MM.1S (cell line): Measurements from ENCODE around the gene ULK4.

Experiments used
- DNase-seq: peaks from one replicate; pipeline ENCODE4 v3.0.0-alpha.2; 2015
- H2AFZ ChIP-seq: fragments of 300-600 bp; sonication (generic); 2 replicates; pipeline ENCODE4 v1.6.0; 2016; ENCODE audit warnings: antibody characterized with exemption, low read length
- H3F3A ChIP-seq: fragments of 300-600 bp; sonication (generic); 2 replicates; pipeline ENCODE4 v1.6.1; 2016; ENCODE audit warnings: mild to moderate bottlenecking, antibody characterized with exemption, low read length, moderate library complexity, mixed read lengths; ENCODE audit not compliant: insufficient read depth
- H3K27ac ChIP-seq: fragments of 300-600 bp; sonication (generic); 2 replicates; pipeline ENCODE4 v1.5.1; 2016; ENCODE audit warnings: mild to moderate bottlenecking, low read length
- H3K27me3 ChIP-seq: fragments of 300-600 bp; sonication (generic); replicated peaks from 2 replicates; pipeline ENCODE4 v1.6.0; 2016; ENCODE audit warnings: low read length; ENCODE audit not compliant: insufficient read depth
- H3K36me3 ChIP-seq: fragments of 300-600 bp; sonication (generic); replicated peaks from 2 replicates; pipeline ENCODE4 v1.6.1; 2016; ENCODE audit warnings: mild to moderate bottlenecking, low read length, mixed read lengths; ENCODE audit not compliant: insufficient read depth
- H3K4me1 ChIP-seq: fragments of 300-600 bp; sonication (generic); 2 replicates; pipeline ENCODE4 v1.6.1; 2016; ENCODE audit warnings: low read length, mixed read lengths
- H3K4me2 ChIP-seq: fragments of 300-600 bp; sonication (generic); 2 replicates; pipeline ENCODE4 v1.6.0; 2016; ENCODE audit warnings: low read depth, low read length
- H3K4me3 ChIP-seq: fragments of 300-600 bp; sonication (generic); 2 replicates; pipeline ENCODE4 v1.5.1; 2016; ENCODE audit warnings: low read length, mixed read lengths
- H3K79me2 ChIP-seq: fragments of 300-600 bp; sonication (generic); 2 replicates; pipeline ENCODE4 v1.6.1; 2016; ENCODE audit warnings: mixed run types, low read length, mixed read lengths
- H3K9ac ChIP-seq: fragments of 300-600 bp; sonication (generic); 2 replicates; pipeline ENCODE4 v1.6.1; 2016; ENCODE audit warnings: low read length, mixed read lengths
- H3K9me2 ChIP-seq: fragments of 300-600 bp; sonication (generic); replicated peaks from 2 replicates; pipeline ENCODE4 v1.6.1; 2016; ENCODE audit warnings: mild to moderate bottlenecking, low read length, mixed read lengths; ENCODE audit not compliant: insufficient read depth
- H3K9me3 ChIP-seq: fragments of 300-600 bp; sonication (generic); replicated peaks from 2 replicates; pipeline ENCODE4 v1.6.1; 2016; ENCODE audit warnings: mild to moderate bottlenecking, low read length, mixed read lengths; ENCODE audit not compliant: insufficient read depth
- H4K20me1 ChIP-seq: fragments of 300-600 bp; sonication (generic); 2 replicates; pipeline ENCODE4 v1.6.1; 2016; ENCODE audit warnings: mild to moderate bottlenecking, low read length, moderate library complexity, mixed read lengths; ENCODE audit not compliant: insufficient read depth
- CTCF ChIP-seq: fragments of 300-600 bp; sonication (generic); IDR thresholded peaks from 2 replicates; pipeline ENCODE4 v1.5.1; 2016; ENCODE audit warnings: antibody characterized with exemption, low read length, mixed read lengths
- EZH2 ChIP-seq: fragments of 300-600 bp; sonication (generic); optimal IDR thresholded peaks from 2 replicates; pipeline ENCODE3; 2017; ENCODE audit warnings: low read depth, mild to moderate bottlenecking, antibody characterized with exemption, low read length, mixed read lengths
- EZH2phosphoT487 ChIP-seq: fragments of 300-600 bp; sonication (generic); IDR thresholded peaks from 2 replicates; pipeline ENCODE4 v1.6.1; 2018; ENCODE audit warnings: antibody characterized with exemption, low read length

The ULK4 gene

GRCh38 chr3:41893977-41894376 is 67.9 kb downstream of the ULK4 start:
- no peak overlapping the region for H2AFZ ChIP-seq
- no peaks in the 10 kb centered on the region for H3F3A ChIP-seq
- peak; percentile 53 for TF ChIP-seq CTCF
- TF ChIP-seq EZH2 = no peak
- H3K27me3 ChIP-seq = no peaks in the 10 kb centered on the region
- H3K9ac ChIP-seq = no peak overlapping the region
- H3K4me2 ChIP-seq = no peak overlapping the region
- H3K9me2 ChIP-seq = no peaks in the 10 kb centered on the region
- H3K79me2 ChIP-seq = no peaks in the 10 kb centered on the region
- no peaks in the 10 kb centered on the region for H3K36me3 ChIP-seq
- no peak overlapping the region for H3K4me3 ChIP-seq
- peak; percentile 21 for DNase-seq
- H3K4me1 ChIP-seq = no peaks in the 10 kb centered on the region
- H4K20me1 ChIP-seq = no peaks in the 10 kb centered on the region
- no peak overlapping the region for H3K27ac ChIP-seq
- no peaks in the 10 kb centered on the region for H3K9me3 ChIP-seq

GRCh38 chr3:41888368-41889076 is 73.4 kb downstream of the ULK4 start:
- Histone ChIP-seq H3K9me2 (no peaks in the 10 kb centered on the region), H3K4me1 (no peaks in the 10 kb centered on the region), H3K9ac (no peak overlapping the region), H2AFZ (no peak overlapping the region), H3K27ac (no peak overlapping the region), H3K9me3 (no peaks in the 10 kb centered on the region), H3K4me2 (no peak overlapping the region), H4K20me1 (no peaks in the 10 kb centered on the region), H3K36me3 (no peaks in the 10 kb centered on the region), H3K4me3 (no peak overlapping the region), H3K79me2 (no peaks in the 10 kb centered on the region), H3F3A (no peaks in the 10 kb centered on the region), H3K27me3 (no peaks in the 10 kb centered on the region)
- TF ChIP-seq CTCF (no peak), EZH2phosphoT487 (no peak), EZH2 (no peak)
- no peak for DNase-seq

GRCh38 chr3:41882956-41883355 is 78.9 kb downstream of the ULK4 start:
- TF ChIP-seq CTCF (no peak), EZH2 (no peak), EZH2phosphoT487 (no peak)
- Histone ChIP-seq H3K4me2 (no peak overlapping the region), H3K9ac (no peak overlapping the region), H3K9me2 (no peaks in the 10 kb centered on the region), H2AFZ (no peak overlapping the region), H3K79me2 (no peaks in the 10 kb centered on the region), H4K20me1 (no peaks in the 10 kb centered on the region), H3K4me3 (no peak overlapping the region), H3K4me1 (no peaks in the 10 kb centered on the region), H3K36me3 (no peaks in the 10 kb centered on the region), H3K27me3 (no peaks in the 10 kb centered on the region), H3K9me3 (no peaks in the 10 kb centered on the region), H3K27ac (no peak overlapping the region), H3F3A (no peaks in the 10 kb centered on the region)
- DNase-seq = no peak
